Measurements from ENCODE around the gene EIPR1.

Gene EIPR1

GRCh38 chr2:3355951-3356569 is 21.6 kb downstream of the EIPR1 start:
- no peak for DNase-seq

- no peak for DNase-seq
These were observed 22.6 kb downstream of the EIPR1 start for GRCh38 chr2:3354986-3355385.

GRCh38 chr2:3349211-3349693 is 28.4 kb downstream of the EIPR1 start:
- DNase-seq: no peak

GRCh38 chr2:3348767-3349166 is 28.9 kb downstream of the EIPR1 start:
- no peak for DNase-seq

- no peak for DNase-seq
These were observed 32.0 kb downstream of the EIPR1 start for GRCh38 chr2:3345621-3346020.

- DNase-seq: no peak
These were observed 32.7 kb downstream of the EIPR1 start for GRCh38 chr2:3344897-3345296.

- no peak for DNase-seq
These were observed 34.6 kb downstream of the EIPR1 start for GRCh38 chr2:3343012-3343411.

- DNase-seq: no peak
These were observed 35.3 kb downstream of the EIPR1 start for GRCh38 chr2:3342324-3342723.

GRCh38 chr2:3341336-3341735 is 36.3 kb downstream of the EIPR1 start:
- DNase-seq: no peak

GRCh38 chr2:3340144-3340543 is 37.5 kb downstream of the EIPR1 start:
- DNase-seq: no peak

- DNase-seq: no peak
These were observed 39.3 kb downstream of the EIPR1 start for GRCh38 chr2:3338340-3338739.

- no peak for DNase-seq
These were observed 40.8 kb downstream of the EIPR1 start for GRCh38 chr2:3336844-3337243.

GRCh38 chr2:3334392-3335345 is 42.9 kb downstream of the EIPR1 start:
- DNase-seq: no peak

GRCh38 chr2:3332133-3332532 is 45.5 kb downstream of the EIPR1 start:
- DNase-seq: no peak

GRCh38 chr2:3329491-3329890 is 48.1 kb downstream of the EIPR1 start:
- DNase-seq: no peak

GRCh38 chr2:3326871-3327270 is 50.7 kb downstream of the EIPR1 start:
- no peak for DNase-seq

GRCh38 chr2:3326182-3326537 is 51.5 kb downstream of the EIPR1 start:
- DNase-seq: no peak

GRCh38 chr2:3325458-3326181 is 52.0 kb downstream of the EIPR1 start:
- DNase-seq: no peak

- DNase-seq: no peak
These were observed 53.0 kb downstream of the EIPR1 start for GRCh38 chr2:3324404-3325281.

- DNase-seq: no peak
These were observed 53.6 kb downstream of the EIPR1 start for GRCh38 chr2:3324036-3324386.

- no peak for DNase-seq
These were observed 54.1 kb downstream of the EIPR1 start for GRCh38 chr2:3323360-3324035.
